Thyroid gland (tissue), 4 donors: ENCODE results near the gene KDF1.
A peak's percentile ranks its signal among the peaks of the same experiment; 100 is the strongest.

Experiments used
- CTCF ChIP-seq, 6 experiments: fragments of 200-600 bp in 3 of 6; fragments of 450-650 bp in 3 of 6; sonication (generic) in 3 of 6; IDR thresholded peaks; one replicate each; pipeline ENCODE4 v1.5.1; 2016 to 2019; ENCODE audit warnings: antibody characterized with exemption in 6 of 6, mild to moderate bottlenecking in 2 of 6, inconsistent platforms in 1 of 6, moderate library complexity in 1 of 6
- POLR2A ChIP-seq, 2 donors: fragments of 450-650 bp; IDR thresholded peaks; one replicate each; pipeline ENCODE4 v1.6.1; 2017; ENCODE audit warnings: antibody characterized with exemption in 2 of 2, mild to moderate bottlenecking in 2 of 2, moderate library complexity in 1 of 2

DNA sequence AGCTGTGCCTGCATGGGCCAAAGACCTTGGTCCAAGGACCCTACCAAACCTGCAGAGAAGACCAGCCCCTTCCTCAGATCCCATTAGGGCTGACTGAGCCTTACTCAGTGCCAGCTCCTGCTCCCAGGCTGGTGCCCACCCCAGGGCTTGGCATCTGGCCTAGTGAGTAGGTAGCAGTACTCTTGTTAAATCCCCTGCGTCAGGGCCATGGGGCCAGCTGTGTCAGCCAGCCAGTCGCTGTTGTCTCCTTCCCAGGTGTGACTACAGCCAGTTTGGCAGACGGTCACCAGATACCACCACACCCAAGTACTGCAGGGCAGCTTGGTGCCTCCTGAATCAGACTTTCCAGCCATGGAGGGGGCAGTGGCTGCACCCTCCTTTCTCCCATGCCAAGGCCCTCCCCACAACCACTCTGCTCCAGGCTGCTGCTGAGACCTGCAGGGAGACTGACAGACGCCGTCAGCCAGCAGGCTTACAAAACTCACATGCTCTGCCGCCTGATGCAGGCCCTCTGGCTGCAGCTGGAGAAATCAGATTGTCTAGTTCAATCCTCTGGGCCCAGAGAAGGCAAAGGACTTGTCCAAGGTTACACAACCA, 49.4 kb upstream of the KDF1 start:
- peak in 1 of 2 donors; percentile 56 for TF ChIP-seq POLR2A (IDR thresholded peaks at IDR 0.05)
- peak in 2 of 6 experiments; percentile 11 to 43 for TF ChIP-seq CTCF (IDR thresholded peaks at IDR 0.05)
